ENCODE data around the gene HES4. TPM values are rescaled to one million over a fixed set of nuclear protein-coding genes. Genes with fewer than 3 reads are reported as not detected.

Gene HES4
- total and polyA plus RNA-seq, 2 of the 13 experiments (the other 11 are each of a cell fraction or from before 2014, with no cell fraction given), result 8.8 to 10.6 TPM

DNA sequence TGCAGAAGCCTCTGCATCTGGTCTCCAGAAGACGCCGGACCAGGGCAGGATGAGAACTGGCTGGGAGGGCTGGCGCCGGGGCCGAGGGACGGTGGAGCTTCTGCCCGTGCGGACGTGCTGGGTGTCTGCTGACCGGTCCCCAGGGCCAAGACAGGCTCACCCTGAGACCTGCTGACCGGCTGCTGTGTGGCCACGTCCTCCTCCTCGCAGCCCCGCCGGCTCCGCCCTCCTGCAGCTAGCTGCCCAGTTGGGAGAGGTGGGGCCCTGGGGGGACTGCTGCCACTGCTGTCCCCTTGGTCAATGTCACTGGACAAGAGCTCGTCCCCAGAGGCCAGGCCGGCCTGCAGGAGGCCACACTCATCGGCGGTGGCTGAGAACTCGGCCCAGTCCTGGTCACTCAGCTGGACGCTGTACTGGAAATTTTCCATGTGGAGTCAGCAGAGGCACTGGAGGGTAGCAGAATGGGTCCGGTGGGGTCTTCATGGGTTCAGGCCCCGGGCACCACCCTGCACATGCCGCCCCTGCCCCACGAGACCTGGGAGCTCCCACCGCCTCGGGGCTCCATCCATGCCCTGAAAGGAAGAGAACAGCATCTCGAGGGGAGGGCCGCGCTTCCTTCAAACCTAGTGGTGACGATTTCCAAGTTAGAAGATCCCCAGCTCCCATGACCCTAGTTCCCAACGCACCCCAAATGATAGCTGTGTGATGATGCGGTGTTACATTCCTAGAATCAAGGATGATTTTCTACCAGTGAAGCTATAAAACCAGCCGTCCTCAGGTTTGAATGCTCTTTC is 19.1 kb downstream of the HES4 start (continued):
- no peak for TF ChIP-seq IKZF4 (CRISPR knock-in tag; IDR thresholded peaks at IDR 0.05; ENCODE audit: borderline replicate concordance, low read depth, not compliant biosample characterization)
- peak; percentile 59; the same call in 1 of the 2 replicates for TF ChIP-seq ZMYM3 (CRISPR knock-in tag; IDR thresholded peaks at IDR 0.05)
- TF ChIP-seq HDAC2 (CRISPR knock-in tag; IDR thresholded peaks at IDR 0.05), result peak; percentile 41; the same call in 1 of the 2 replicates
- no peak for TF ChIP-seq ZNF136 (CRISPR knock-in tag; IDR thresholded peaks at IDR 0.05; ENCODE audit: low read depth)
- peak; percentile 54; the same call in 1 of the 2 replicates for TF ChIP-seq ZBTB38 (CRISPR knock-in tag; IDR thresholded peaks at IDR 0.05)
- no peak for TF ChIP-seq ATF4 (CRISPR knock-in tag; IDR thresholded peaks at IDR 0.05)
- TF ChIP-seq KAT7 (CRISPR knock-in tag; IDR thresholded peaks at IDR 0.05; ENCODE audit: borderline replicate concordance), result no peak
- peak; percentile 20; the same call in 1 of the 2 replicates for TF ChIP-seq TFAP4 (IDR thresholded peaks at IDR 0.05; ENCODE audit: borderline replicate concordance, low read depth)
- TF ChIP-seq GATAD2A (CRISPR knock-in tag; IDR thresholded peaks at IDR 0.05), result peak; percentile 34; the same call in 1 of the 2 replicates
- TF ChIP-seq ZZZ3 (CRISPR knock-in tag; IDR thresholded peaks at IDR 0.05; ENCODE audit: borderline replicate concordance), result peak; percentile 86; the same call in 1 of the 2 replicates
- no peak; the same call in 1 of the 2 replicates for TF ChIP-seq ARID4A (CRISPR knock-in tag; IDR thresholded peaks at IDR 0.05; ENCODE audit: borderline replicate concordance)
- TF ChIP-seq ZBTB20 (CRISPR knock-in tag; IDR thresholded peaks at IDR 0.05; ENCODE audit: borderline replicate concordance, low read depth), result peak; percentile 62; the same call in 1 of the 2 replicates
- TF ChIP-seq ZFYVE20 (CRISPR knock-in tag; IDR thresholded peaks at IDR 0.05; ENCODE audit: borderline replicate concordance, low read depth), result no peak
- TF ChIP-seq NPAS2 (CRISPR knock-in tag; IDR thresholded peaks at IDR 0.05; ENCODE audit: borderline replicate concordance), result no peak
- peak; percentile 80 for TF ChIP-seq SAP130 (CRISPR knock-in tag; IDR thresholded peaks at IDR 0.05; ENCODE audit: low read depth)
- 0 out of 2 replicates have a peak, but pooled peaks have one; percentile 10 for TF ChIP-seq MYC (CRISPR knock-in tag; IDR thresholded peaks at IDR 0.05; ENCODE audit: borderline replicate concordance)
- no peak for TF ChIP-seq ZNF616 (CRISPR knock-in tag; IDR thresholded peaks at IDR 0.05; ENCODE audit: low read depth)
- peak; percentile 67 for TF ChIP-seq ZNF292 (CRISPR knock-in tag; IDR thresholded peaks at IDR 0.05; ENCODE audit: borderline replicate concordance, low read depth)
- TF ChIP-seq, protein P1, sequence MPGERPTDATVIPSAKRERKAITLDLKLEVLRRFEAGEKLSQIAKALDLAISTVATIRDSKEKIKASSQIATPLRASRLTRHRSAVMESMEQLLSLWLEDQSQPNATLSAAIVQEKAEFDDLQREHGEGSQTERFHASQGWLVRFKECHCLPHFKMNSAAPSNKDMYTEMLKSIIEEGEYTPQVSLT (CRISPR knock-in tag; IDR thresholded peaks at IDR 0.05; ENCODE audit: borderline replicate concordance, low read depth), result no peak
- no peak for TF ChIP-seq XRCC5 (optimal IDR thresholded peaks at IDR 0.05; ENCODE audit: low read length)
- TF ChIP-seq NFYB (CRISPR knock-in tag; IDR thresholded peaks at IDR 0.05), result no peak
- TF ChIP-seq EZH2 (conservative IDR thresholded peaks at IDR 0.05; ENCODE audit: low read depth, low read length), result no peak
- TF ChIP-seq U2AF2 (IDR thresholded peaks at IDR 0.05; ENCODE audit: low read depth, low read length), result no peak

Data from HepG2 (cell line).